22Rv1 (cell line): ENCODE results near the gene AKAP14.

Experiments
- H3K27ac ChIP-seq: fragments of 450-650 bp; 2 replicates; pipeline ENCODE4 v1.5.1; 2017
- ZFX ChIP-seq: fragments of 450-650 bp; IDR thresholded peaks from 2 replicates; pipeline ENCODE4 v1.6.1; 2017; ENCODE audit warnings: antibody characterized with exemption, borderline replicate concordance
- TF ChIP-seq, protein P1 (sequence below): fragments of 450-650 bp; IDR thresholded peaks from 2 replicates; pipeline ENCODE4 v1.5.1; 2017; ENCODE audit warnings: mild to moderate bottlenecking

Gene AKAP14

DNA sequence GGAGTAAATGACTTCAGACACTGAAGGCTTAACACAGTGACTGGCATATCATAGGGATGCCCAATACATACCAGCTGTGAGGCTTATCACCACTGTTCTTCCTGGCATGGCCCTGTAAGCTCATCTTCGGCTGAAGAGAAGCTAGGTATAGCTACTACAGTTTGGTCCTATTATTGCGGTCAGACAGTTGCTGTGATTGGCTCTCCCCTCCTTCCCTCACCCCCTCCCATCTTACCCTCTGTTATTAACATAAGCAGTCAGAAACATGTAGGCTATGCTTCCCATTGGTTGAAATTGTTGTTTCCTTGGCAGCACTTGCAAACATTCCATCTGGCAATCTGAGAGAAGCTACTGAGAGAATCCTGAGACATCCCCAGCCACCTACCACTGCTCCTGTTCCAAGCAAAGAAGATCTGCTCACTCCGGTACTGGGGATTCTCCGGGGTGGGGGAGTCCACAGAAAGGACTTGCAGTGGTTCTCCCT is at the start of gene AKAP14:
Gene AKAP14 (plus strand): TSS at position 51 of the 484 bp plus-strand sequence. CDS start 7,331 bp downstream, outside the sequence.
- H3K27ac ChIP-seq: no peak within 1 kb of the TSS
- TF ChIP-seq, protein P1, sequence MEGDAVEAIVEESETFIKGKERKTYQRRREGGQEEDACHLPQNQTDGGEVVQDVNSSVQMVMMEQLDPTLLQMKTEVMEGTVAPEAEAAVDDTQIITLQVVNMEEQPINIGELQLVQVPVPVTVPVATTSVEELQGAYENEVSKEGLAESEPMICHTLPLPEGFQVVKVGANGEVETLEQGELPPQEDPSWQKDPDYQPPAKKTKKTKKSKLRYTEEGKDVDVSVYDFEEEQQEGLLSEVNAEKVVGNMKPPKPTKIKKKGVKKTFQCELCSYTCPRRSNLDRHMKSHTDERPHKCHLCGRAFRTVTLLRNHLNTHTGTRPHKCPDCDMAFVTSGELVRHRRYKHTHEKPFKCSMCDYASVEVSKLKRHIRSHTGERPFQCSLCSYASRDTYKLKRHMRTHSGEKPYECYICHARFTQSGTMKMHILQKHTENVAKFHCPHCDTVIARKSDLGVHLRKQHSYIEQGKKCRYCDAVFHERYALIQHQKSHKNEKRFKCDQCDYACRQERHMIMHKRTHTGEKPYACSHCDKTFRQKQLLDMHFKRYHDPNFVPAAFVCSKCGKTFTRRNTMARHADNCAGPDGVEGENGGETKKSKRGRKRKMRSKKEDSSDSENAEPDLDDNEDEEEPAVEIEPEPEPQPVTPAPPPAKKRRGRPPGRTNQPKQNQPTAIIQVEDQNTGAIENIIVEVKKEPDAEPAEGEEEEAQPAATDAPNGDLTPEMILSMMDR: no peak
- no peak for TF ChIP-seq ZFX

DNA sequence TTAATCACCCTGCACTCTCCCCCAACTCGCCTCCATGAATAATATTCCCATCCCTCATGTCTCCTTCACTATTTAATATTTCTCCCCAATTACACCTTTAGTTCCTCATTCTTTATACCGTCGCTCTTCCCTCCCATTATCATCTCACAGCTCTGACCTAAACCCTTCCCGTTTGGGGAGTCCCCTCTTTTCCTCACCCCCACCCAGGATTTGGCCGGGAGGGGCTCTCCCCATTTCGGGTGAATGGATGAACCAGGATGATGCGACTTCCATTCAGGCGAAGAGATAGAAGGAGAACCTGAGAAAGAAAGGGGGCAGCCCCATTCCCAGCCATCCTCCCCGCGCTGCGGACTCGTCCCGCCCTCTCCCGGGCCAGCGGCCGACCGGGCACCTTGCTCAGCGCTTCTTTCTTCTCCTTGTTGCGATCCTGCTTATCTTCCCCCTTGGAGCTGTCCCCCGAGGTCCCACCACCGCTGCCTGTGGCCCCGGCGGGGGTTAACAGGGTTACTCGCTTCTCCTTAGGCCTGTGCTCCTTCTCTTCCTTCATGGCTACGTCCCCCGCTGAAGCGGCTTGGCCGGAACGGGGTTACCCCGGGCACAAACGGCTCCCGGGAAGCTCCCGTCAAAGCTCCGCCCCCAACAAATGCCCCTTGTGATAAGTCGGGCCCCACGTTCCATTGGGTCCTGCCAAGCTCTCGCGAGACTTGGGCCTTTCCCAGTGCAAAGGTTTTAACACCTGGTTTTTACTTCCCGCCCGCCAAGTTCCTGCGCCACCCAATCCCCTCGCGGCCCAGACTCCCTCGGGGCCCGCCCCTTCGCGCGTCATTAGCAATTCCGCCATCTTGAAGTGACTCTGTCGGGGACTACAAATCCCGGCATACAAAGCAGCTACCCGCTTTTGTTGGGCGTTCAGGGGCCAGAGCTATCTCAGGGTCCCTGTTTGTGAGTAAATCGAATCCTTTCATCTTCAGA is 43.0 kb upstream of the AKAP14 start, which contains the start of gene UPF3B:
Gene UPF3B (minus strand): TSS at position 582 of the 972 bp plus-strand sequence. CDS start 35 bp downstream, at position 547.
- peak within 1 kb of the TSS; percentile 67 for H3K27ac ChIP-seq
- TF ChIP-seq, protein P1: no peak
- no peak for TF ChIP-seq ZFX

DNA sequence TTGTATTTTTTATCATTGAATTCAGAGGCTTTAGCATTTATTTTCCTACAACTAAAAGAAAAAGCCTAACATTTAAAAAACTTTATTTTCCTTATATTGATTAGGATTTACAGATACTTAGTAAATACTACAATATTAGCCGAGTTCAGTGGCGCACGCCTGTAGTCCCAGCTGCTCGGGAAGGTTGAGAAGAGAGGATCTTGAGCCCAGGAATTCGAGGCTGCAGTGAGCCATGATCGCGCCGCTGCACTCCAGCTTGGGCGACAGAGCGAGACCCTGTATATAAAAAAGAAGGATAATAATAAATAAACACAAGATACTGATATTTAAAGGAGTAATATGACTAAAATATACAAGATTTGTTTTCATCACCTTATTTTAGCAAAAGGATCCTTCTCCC is 42.2 kb upstream of the AKAP14 start:
- no peak for TF ChIP-seq ZFX
- TF ChIP-seq, protein P1: no peak
- H3K27ac ChIP-seq: peak overlapping the region; percentile 67

- TF ChIP-seq, protein P1: no peak
- TF ChIP-seq ZFX: no peak
- peak overlapping the region; percentile 90 for H3K27ac ChIP-seq
These were observed 25.0 kb upstream of the AKAP14 start for GRCh38 chrX:119870626-119871131.

DNA sequence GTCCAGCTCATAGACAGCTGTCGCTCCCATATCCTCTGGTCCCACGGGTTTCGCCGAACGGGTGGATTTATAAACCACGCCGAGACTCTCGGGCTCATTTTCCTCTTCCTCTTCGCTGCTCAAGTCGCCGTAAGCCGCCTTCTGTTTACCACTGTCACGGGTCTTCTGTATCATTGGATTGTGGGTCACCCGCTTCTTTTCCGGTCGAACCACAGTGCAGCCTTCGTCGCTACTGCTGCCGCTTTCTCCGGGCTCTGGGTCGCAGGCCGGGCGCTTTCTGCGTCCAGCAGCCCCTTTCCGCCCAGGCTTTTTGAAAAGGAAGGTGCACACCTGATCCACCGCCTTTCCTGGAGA is 24.5 kb upstream of the AKAP14 start:
- TF ChIP-seq, protein P1: no peak
- TF ChIP-seq ZFX: no peak

DNA sequence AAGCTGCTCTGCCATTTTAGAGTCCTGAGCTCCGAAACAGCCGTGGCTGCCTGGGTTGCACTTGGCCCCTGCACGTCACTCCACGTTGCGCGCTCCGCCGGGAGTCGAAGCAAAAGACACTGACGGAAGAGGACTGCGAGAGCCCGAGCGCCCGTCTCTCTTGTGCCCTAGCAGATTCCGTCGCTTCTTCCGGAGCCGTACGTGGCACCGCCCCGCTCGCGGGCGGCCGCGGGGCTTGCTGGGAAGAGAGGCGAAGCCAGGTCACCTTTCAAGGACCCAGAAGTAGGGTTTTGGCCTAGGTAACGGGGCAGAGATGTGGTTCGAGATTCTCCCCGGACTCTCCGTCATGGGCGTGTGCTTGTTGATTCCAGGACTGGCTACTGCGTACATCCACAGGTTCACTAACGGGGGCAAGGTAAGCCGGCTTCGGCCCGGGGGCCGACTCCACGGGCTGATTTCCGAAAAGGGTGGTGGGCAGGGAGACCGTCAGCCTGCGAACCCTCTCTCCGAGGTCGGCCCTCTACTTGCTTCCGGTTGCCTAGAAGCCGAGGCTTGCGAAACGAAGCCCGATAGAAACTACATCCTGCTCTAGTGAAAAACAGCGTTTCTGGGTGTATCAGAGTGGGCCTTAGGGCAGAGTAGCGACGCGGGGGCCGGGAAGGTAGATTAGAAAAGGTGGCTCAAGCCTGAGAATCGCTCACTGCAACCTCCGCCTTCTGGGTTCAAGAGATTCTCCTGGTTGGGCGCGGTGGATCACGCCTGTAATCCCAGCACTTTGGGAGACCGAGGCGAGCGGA is 23.9 kb upstream of the AKAP14 start, which contains the start of the genes NDUFA1 and RNF113A:
Gene NDUFA1 (plus strand): TSS at position 234 of the 797 bp plus-strand sequence. CDS start 80 bp downstream, at position 314.
Gene RNF113A (minus strand): TSS at position 135 of the 797 bp plus-strand sequence. CDS start 120 bp downstream, at position 15.
- TF ChIP-seq ZFX: no peak
- TF ChIP-seq, protein P1: no peak
- peak within 1 kb of the TSS; percentile 90 for H3K27ac ChIP-seq

More for the DNA sequence above, 24.5 kb upstream of the AKAP14 start:
- peak overlapping the region; percentile 90 for H3K27ac ChIP-seq
